Tibial nerve (tissue), 4 donors: ENCODE data around the gene TMEM272. TPM values are rescaled to one million over a fixed set of nuclear protein-coding genes. Genes with fewer than 3 reads are reported as not detected.

Experiments
- DNase-seq, 2 donors: peaks; one replicate each; pipeline ENCODE4 v3.0.0-alpha.2; 2019; ENCODE audit warnings: low spot score in 2 of 2
- H3K27ac ChIP-seq, 4 donors: fragments of 200-600 bp; sonication (generic) in 3 of 4; one replicate each; pipeline ENCODE4 v1.5.1; 2017 to 2019; ENCODE audit warnings: mild to moderate bottlenecking in 1 of 4
- H3K27me3 ChIP-seq, 2 donors: fragments of 200-600 bp; sonication (generic) in 1 of 2; one replicate each; pipeline versions ENCODE4 v1.5.1 to v1.6.0; 2017 to 2019
- H3K36me3 ChIP-seq, 3 donors: fragments of 200-600 bp; sonication (generic); one replicate each; pipeline ENCODE4 v1.5.1; 2018 to 2019
- H3K4me1 ChIP-seq, 4 donors: fragments of 200-600 bp; sonication (generic) in 3 of 4; one replicate each; pipeline ENCODE4 v1.5.1; 2017 to 2019
- H3K4me3 ChIP-seq, 4 donors: fragments of 200-600 bp; sonication (generic) in 3 of 4; one replicate each; pipeline ENCODE4 v1.5.1; 2017 to 2019; ENCODE audit warnings: mild to moderate bottlenecking in 1 of 4, moderate library complexity in 1 of 4
- H3K9me3 ChIP-seq, 4 donors: fragments of 200-600 bp; sonication (generic) in 3 of 4; one replicate each; pipeline ENCODE4 v1.5.1; 2017 to 2019
- CTCF ChIP-seq, 5 experiments: fragments of 200-600 bp in 3 of 5; fragments of 450-650 bp in 2 of 5; sonication (generic) in 3 of 5; IDR thresholded peaks; one replicate each; pipeline ENCODE4 v1.5.1; 2016 to 2019; ENCODE audit warnings: antibody characterized with exemption in 5 of 5, mild to moderate bottlenecking in 3 of 5, moderate library complexity in 2 of 5
- EP300 ChIP-seq, 2 donors: sonication (generic); formaldehyde crosslinking; IDR thresholded peaks; one replicate each; pipeline ENCODE4 v1.6.1; 2017; ENCODE audit warnings: antibody characterized with exemption in 2 of 2, mild to moderate bottlenecking in 1 of 2
- POLR2A ChIP-seq, 2 donors: fragments of 450-650 bp; IDR thresholded peaks; one replicate each; pipeline ENCODE4 v1.6.1; 2017; ENCODE audit warnings: antibody characterized with exemption in 2 of 2, mild to moderate bottlenecking in 2 of 2, moderate library complexity in 2 of 2
- WGBS, 2 donors: methylation state at CpG; one replicate each; pipeline ENCODE4 v1.1.5; 2018; 5-methylcytosine and 5-hydroxymethylcytosine counted together
- total RNA-seq, 4 donors: library from RNA; depleted of rRNA; stranded (reverse); fragments of >200 nt; gene quantifications; one replicate each; pipeline ENCODE4 v1.1.0, GENCODE V29; 2016

Gene TMEM272
- total RNA-seq, 4 donors from 2014 or later, result not detected

DNA sequence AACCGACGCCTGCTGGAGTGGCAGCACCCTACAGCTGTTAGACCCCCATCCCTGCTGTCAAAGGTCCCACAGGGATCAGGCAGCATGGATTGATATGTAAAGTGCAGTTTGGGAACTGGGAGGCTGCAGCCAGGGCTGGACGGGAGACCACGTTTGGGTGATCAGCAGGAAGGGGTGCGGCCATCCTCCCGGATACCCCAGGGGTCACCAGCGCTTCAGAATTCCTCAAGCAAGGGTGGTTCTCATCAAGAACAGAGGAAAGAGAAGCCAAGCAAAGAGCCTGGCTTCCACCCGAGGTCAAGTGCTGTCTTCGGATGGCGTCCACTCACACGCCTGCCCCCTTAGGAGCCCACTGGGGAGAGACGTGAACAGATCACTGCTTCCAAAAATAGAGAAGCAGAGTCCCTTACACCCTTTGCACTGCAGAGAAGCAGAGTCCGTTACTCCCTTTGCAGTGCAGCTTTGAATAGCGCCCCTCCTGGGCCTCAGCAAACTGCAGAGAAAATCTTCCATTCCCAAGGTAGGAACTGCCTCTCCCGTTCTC lies 76.5 kb downstream of the TMEM272 start:
- no peak overlapping the region for H3K4me3 ChIP-seq
- H3K36me3 ChIP-seq, result peaks cover 0 to 55% (median 0%) of the 10 kb centered on the region in 3 donors
- H3K4me1 ChIP-seq, result peaks cover 0 to 57% (median 23%) of the 10 kb centered on the region in 4 donors
- no peak for DNase-seq
- no peaks in the 10 kb centered on the region for H3K27me3 ChIP-seq
- 57 to 67% methylated on average over 11 to 13 of the region's 15 CpGs for WGBS, 2 donors
- peak overlapping the region; percentile 79 to 96 (median 85) for H3K27ac ChIP-seq
- TF ChIP-seq CTCF (IDR thresholded peaks at IDR 0.05) (no peak), POLR2A (IDR thresholded peaks at IDR 0.05) (no peak), EP300 (IDR thresholded peaks at IDR 0.05) (no peak)
- H3K9me3 ChIP-seq, result no peaks in the 10 kb centered on the region

GRCh38 chr13:51767100-51767499 lies 77.9 kb downstream of the TMEM272 start:
- H3K36me3 ChIP-seq, result peaks cover 0 to 46% (median 5%) of the 10 kb centered on the region in 3 donors
- no peaks in the 10 kb centered on the region for H3K27me3 ChIP-seq
- H3K4me3 ChIP-seq, result no peak overlapping the region
- no peak for DNase-seq
- H3K27ac ChIP-seq, result peak overlapping the region in 2 of 4 donors; percentile 8 to 87
- TF ChIP-seq EP300 (IDR thresholded peaks at IDR 0.05) (no peak), CTCF (IDR thresholded peaks at IDR 0.05) (no peak), POLR2A (IDR thresholded peaks at IDR 0.05) (no peak)
- WGBS, 2 donors, result 75 to 79% methylated on average over 8 of the region's 8 CpGs
- no peaks in the 10 kb centered on the region for H3K9me3 ChIP-seq
- H3K4me1 ChIP-seq, result peaks cover 0 to 58% (median 23%) of the 10 kb centered on the region in 4 donors

DNA sequence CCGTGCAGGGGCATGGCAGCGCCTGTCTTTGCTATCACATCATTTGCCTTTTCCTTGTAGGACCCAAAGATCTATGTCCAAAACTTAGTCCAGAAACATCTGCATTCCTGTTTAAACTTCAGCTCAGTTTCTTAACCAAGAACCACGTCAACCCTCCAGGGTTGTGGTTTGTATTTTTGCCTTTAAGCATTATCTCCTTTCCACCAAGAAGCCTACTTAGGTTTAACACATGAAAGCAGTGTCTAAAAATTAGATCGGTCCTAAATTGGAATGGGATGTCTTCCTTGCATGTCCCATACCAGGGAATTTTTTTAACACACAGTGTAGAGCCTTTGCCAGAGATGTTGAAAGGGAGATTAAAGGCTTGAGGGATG lies 79.8 kb downstream of the TMEM272 start:
- H3K4me1 ChIP-seq, result peaks cover 0 to 44% (median 12%) of the 10 kb centered on the region in 4 donors
- no peaks in the 10 kb centered on the region for H3K27me3 ChIP-seq
- DNase-seq, result no peak
- WGBS, 2 donors, result 74 to 80% methylated on average over 4 of the region's 4 CpGs
- H3K9me3 ChIP-seq, result no peaks in the 10 kb centered on the region
- H3K27ac ChIP-seq, result peak overlapping the region in 3 of 4 donors; percentile 63 to 87 (median 82)
- no peak for TF ChIP-seq POLR2A (IDR thresholded peaks at IDR 0.05)
- no peak for TF ChIP-seq CTCF (IDR thresholded peaks at IDR 0.05)
- no peak for TF ChIP-seq EP300 (IDR thresholded peaks at IDR 0.05)
- no peak overlapping the region for H3K4me3 ChIP-seq
- peaks cover 0 to 45% (median 5%) of the 10 kb centered on the region in 3 donors for H3K36me3 ChIP-seq

GRCh38 chr13:51764184-51765141 lies 80.5 kb downstream of the TMEM272 start:
- Histone ChIP-seq H3K4me1 (peaks cover 0 to 37% (median 10%) of the 10 kb centered on the region in 4 donors), H3K4me3 (no peak overlapping the region), H3K27me3 (no peaks in the 10 kb centered on the region), H3K27ac (peak overlapping the region; percentile 43 to 87 (median 72)), H3K36me3 (peaks cover 0 to 52% (median 5%) of the 10 kb centered on the region in 3 donors), H3K9me3 (no peaks in the 10 kb centered on the region)
- WGBS, 2 donors, result 52 to 62% methylated on average over 12 of the region's 12 CpGs
- no peak for TF ChIP-seq CTCF (IDR thresholded peaks at IDR 0.05)
- peak; percentile 25 to 73 for TF ChIP-seq EP300 (IDR thresholded peaks at IDR 0.05)
- peak; percentile 59 to 81 for DNase-seq

- H3K27ac ChIP-seq, result peak overlapping the region in 3 of 4 donors; percentile 63 to 87 (median 82)
- TF ChIP-seq EP300 (IDR thresholded peaks at IDR 0.05) (no peak), CTCF (IDR thresholded peaks at IDR 0.05) (no peak), POLR2A (IDR thresholded peaks at IDR 0.05) (no peak)
- 82% methylated on average over 2 of the region's 2 CpGs for WGBS, 2 donors
- no peaks in the 10 kb centered on the region for H3K9me3 ChIP-seq
- H3K27me3 ChIP-seq, result no peaks in the 10 kb centered on the region
- no peak for DNase-seq
- H3K36me3 ChIP-seq, result peaks cover 0 to 55% (median 5%) of the 10 kb centered on the region in 3 donors
- no peak overlapping the region for H3K4me3 ChIP-seq
- H3K4me1 ChIP-seq, result peaks cover 0 to 27% (median 8%) of the 10 kb centered on the region in 4 donors
Measured at GRCh38 chr13:51763486-51763885, 81.5 kb downstream of the TMEM272 start.
